ENCODE data around the gene CHD9. TPM values are rescaled to one million over a fixed set of nuclear protein-coding genes. Genes with fewer than 3 reads are reported as not detected.

Gene CHD9
- total RNA-seq, 1 experiment from 2014 or later: 25.4 TPM

GRCh38 chr16:53082509-53082908 is 27.7 kb downstream of the CHD9 start:
- POLR2A ChIA-PET: no interaction called here

GRCh38 chr16:53083119-53083518 is 28.3 kb downstream of the CHD9 start:
- no peaks in the 10 kb centered on the region for H3K4me1 ChIP-seq (ENCODE audit: control insufficient read depth, insufficient read depth, low read length)
- no peak overlapping the region for H3K27ac ChIP-seq (ENCODE audit: low read length)
- no peak overlapping the region for H3K4me3 ChIP-seq (ENCODE audit: low read depth in 2 of 2, low read length in 2 of 2)
- intact Hi-C loops (cut with micrococcal nuclease; ENCODE audit: unreplicated experiment) (no loop called here), in situ Hi-C loops (cut with HindIII; ENCODE audit: low pct_unique_long_range_greater_than_20kb, low sequenced_read_pairs) (no loop called here)
- POLR2A ChIA-PET: no interaction called here
- H3K9me3 ChIP-seq (ENCODE audit: control insufficient read depth, insufficient read depth, low read depth, low read length): no peaks in the 10 kb centered on the region
- H3K36me3 ChIP-seq (ENCODE audit: control insufficient read depth, insufficient read depth, low read length): no peaks in the 10 kb centered on the region
- H3K27me3 ChIP-seq (ENCODE audit: control insufficient read depth, insufficient read depth, low read length): no peaks in the 10 kb centered on the region
- no peak for DNase-seq (ENCODE audit: low read depth, low spot score)
- ATAC-seq: no peak
- BruUV-seq (replicated peaks): no TSS peak
- CTCF ChIA-PET: no interaction called here
- TF ChIP-seq TCF7L2 (IDR thresholded peaks at IDR 0.05; ENCODE audit: low read depth, low read length) (no peak), REST (IDR thresholded peaks at IDR 0.05; ENCODE audit: insufficient read depth in 1 of 2, low read depth in 2 of 2, low read length in 1 of 2) (no peak), CTCF (IDR thresholded peaks at IDR 0.05) (no peak), SIN3A (IDR thresholded peaks at IDR 0.05; ENCODE audit: borderline replicate concordance, insufficient read depth, low read depth, low read length) (no peak), POLR2AphosphoS5 (IDR thresholded peaks at IDR 0.05; ENCODE audit: low read depth, low read length) (no peak)

More at GRCh38 chr16:53082509-53082908, 27.7 kb downstream of the CHD9 start:
- H3K27me3 ChIP-seq (ENCODE audit: control insufficient read depth, insufficient read depth, low read length): no peaks in the 10 kb centered on the region
- no TSS peak for BruUV-seq (replicated peaks)
- no peaks in the 10 kb centered on the region for H3K9me3 ChIP-seq (ENCODE audit: control insufficient read depth, insufficient read depth, low read depth, low read length)
- intact Hi-C loops (cut with micrococcal nuclease; ENCODE audit: unreplicated experiment): no loop called here
- no peak for TF ChIP-seq TCF7L2 (IDR thresholded peaks at IDR 0.05; ENCODE audit: low read depth, low read length)
- no peak for TF ChIP-seq REST (IDR thresholded peaks at IDR 0.05; ENCODE audit: insufficient read depth in 1 of 2, low read depth in 2 of 2, low read length in 1 of 2)
- TF ChIP-seq SIN3A (IDR thresholded peaks at IDR 0.05; ENCODE audit: borderline replicate concordance, insufficient read depth, low read depth, low read length): no peak
- TF ChIP-seq POLR2AphosphoS5 (IDR thresholded peaks at IDR 0.05; ENCODE audit: low read depth, low read length): no peak
- TF ChIP-seq CTCF (IDR thresholded peaks at IDR 0.05): no peak
- no peaks in the 10 kb centered on the region for H3K4me1 ChIP-seq (ENCODE audit: control insufficient read depth, insufficient read depth, low read length)
- no peak for ATAC-seq
- H3K27ac ChIP-seq (ENCODE audit: low read length): no peak overlapping the region
- CTCF ChIA-PET: no interaction called here
- H3K4me3 ChIP-seq (ENCODE audit: low read depth in 2 of 2, low read length in 2 of 2): no peak overlapping the region
- no peaks in the 10 kb centered on the region for H3K36me3 ChIP-seq (ENCODE audit: control insufficient read depth, insufficient read depth, low read length)
- DNase-seq (ENCODE audit: low read depth, low spot score): no peak
- in situ Hi-C loops (cut with HindIII; ENCODE audit: low pct_unique_long_range_greater_than_20kb, low sequenced_read_pairs): no loop called here
